LNCAP (cell line): ENCODE data around the gene DNAJB8.

Experiments
- CTCF ChIP-seq: fragments of 450-650 bp; IDR thresholded peaks from 2 replicates; pipeline ENCODE4 v1.5.1; 2017; ENCODE audit warnings: mild to moderate bottlenecking

The DNAJB8 gene

GRCh38 chr3:128420289-128420688 is 46.4 kb downstream of the DNAJB8 start:
- no peak for TF ChIP-seq CTCF

- no peak for TF ChIP-seq CTCF
Observed at GRCh38 chr3:128419311-128419710, 47.4 kb downstream of the DNAJB8 start.

- TF ChIP-seq CTCF, result no peak
Observed at GRCh38 chr3:128418900-128419299, 47.8 kb downstream of the DNAJB8 start.

- TF ChIP-seq CTCF, result no peak
Observed at GRCh38 chr3:128416578-128417211, 50.0 kb downstream of the DNAJB8 start.

- TF ChIP-seq CTCF, result no peak
Observed at GRCh38 chr3:128415773-128416577, 50.7 kb downstream of the DNAJB8 start.

- TF ChIP-seq CTCF, result no peak
Observed at GRCh38 chr3:128415200-128415772, 51.4 kb downstream of the DNAJB8 start.

GRCh38 chr3:128413413-128414205 is 53.1 kb downstream of the DNAJB8 start:
- no peak for TF ChIP-seq CTCF
